Stimulated activated CD4-positive, alpha-beta T cell treated with anti-CD3 and anti-CD28 coated beads, Interleukin-4, amount 100 ng/mL, for 1 hour (primary cell): ENCODE results near the gene DGKI.

Experiments used
- DNase-seq: peaks from one replicate; pipeline ENCODE4 v3.0.0-alpha.2; 2020

Gene DGKI

DNA sequence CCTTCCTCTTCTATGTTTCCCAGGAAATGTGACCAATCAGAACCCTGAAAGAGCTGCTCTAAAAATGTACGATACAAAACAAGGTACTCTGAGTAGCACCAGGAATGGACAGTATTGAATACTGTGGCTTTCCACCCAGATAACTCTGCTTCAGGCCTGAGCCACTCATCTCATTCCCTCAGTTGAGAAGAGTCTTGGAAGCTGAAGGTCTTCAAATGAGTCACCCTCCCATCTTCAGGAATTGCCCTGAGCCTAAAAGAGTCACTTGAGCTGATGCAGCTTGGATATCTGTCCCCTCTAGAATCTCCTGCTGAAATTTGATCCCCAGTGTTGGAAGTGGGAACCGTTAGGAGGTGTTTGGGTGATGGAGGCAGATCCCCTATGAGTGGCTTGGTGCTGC is 210.4 kb downstream of the DGKI start:
- no peak for DNase-seq

DNA sequence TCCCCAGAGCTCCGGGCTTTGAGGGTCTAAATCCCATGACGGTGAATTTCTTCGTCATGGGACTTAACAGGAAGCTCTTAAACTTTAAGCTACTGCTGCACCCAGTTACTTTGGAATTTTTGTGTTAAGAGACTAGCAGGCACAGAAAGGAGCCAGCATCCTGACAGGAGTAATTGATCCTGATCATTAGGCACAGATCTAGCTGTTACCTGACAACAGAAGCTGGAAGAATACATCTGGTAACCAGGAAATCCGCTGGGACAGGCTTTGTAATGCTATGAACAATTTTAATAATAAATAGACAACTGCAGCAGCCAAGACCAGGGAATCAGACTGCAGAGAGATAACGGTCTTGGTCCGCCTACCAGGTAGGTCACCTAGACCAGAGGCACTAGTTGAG is 210.9 kb downstream of the DGKI start:
- DNase-seq: no peak

DNA sequence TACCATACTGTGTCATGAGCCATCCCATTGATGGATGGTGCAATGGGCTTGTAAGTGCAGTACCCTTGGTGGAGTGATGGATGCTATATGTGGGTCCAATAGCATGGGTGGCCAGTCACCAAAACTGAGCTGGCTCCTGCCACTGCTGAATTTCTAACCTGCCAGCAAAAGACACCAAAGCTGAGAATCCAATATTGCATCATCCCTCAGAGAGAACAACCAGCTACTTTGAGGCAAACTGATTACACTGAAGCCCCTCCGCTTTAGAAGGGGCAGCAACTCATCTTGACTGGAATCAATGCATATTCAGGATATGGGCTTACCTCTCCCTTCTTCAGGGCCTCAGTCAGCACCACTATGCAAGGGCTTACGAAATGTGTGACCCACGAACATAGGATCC is 211.6 kb downstream of the DGKI start:
- DNase-seq: no peak

DNA sequence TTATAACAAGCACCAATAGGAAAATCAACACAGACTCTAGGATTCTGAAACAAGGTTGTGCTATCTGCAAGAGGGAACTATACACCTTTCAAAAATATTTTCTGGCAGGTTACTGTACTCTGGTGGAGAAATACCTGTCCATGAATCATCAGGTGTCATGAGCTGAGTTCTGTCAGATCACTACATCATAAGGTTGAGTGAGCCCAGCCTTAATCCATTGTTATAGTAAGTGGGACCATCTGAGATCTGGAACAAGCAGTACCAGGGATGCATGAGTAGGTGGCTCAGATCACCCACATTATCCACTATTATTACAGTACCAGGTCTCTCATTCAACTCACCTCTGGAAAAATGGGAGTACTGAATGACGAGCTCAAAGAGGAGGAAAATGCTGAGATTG is 212.4 kb downstream of the DGKI start:
- no peak for DNase-seq

DNA sequence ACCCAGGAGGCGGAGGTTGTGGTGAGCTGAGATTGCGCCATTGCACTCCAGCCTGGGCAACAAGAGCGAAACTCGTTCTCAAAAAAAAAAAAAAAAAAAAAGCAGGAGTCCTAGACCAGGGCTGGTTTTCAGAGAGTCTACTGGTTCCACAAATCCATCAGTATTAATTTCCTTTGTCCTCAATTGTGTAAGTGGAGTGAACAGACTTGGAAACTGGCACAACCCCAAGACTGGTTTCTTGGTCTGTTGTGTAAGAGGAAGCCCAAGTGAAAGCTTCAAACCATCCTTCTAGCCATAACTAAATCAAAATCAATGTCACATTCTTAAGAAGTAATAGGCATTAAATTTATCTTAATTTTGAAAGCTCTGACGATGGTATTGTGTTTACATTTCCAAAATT is 213.6 kb downstream of the DGKI start:
- DNase-seq: no peak

DNA sequence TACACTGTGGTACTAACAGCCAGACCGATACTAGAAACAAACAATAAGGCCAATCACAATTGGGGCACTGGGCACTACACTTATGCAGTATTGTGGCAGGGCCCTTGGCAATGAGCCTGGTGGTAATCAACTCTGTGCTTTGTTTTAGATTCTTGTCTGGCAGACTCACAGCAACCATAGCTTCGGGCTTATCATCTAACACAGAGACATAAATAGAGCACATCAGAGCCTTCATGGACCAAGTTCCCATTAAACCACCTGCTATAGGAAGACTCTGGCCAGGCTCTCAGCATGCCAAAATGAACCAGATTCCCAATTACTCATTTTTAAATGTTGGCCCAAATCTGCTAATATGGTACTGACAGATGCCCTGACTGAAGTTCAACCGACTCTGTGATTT is 218.6 kb downstream of the DGKI start:
- DNase-seq: no peak

DNA sequence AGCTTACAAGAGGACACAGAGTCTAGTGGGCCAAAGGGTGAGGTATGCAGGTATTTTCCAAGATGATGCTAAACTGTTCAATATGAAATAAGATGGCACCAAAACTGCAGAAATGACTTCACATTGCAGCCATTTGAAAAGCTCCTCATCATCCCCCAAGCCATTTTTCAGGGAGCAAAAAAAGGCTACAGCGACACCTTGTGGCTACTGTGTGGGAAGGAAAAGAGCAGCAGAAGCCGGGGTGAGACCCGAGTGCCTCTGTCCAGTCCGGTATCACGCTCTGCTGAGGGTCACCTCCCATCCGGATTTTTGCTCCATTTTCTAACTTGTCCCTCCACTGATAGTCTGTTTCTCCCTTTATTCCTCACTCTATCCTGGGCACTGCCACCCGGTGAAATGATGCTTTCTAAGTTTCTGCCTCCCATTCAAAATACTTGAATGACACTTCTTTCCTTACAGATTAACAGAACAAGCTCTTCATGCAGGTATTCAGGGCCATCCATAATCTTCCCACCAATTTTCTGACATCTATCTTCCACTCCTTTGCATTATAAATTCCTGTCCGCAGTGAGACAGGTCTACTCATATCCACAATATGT is 220.2 kb downstream of the DGKI start:
- peak; percentile 15 for DNase-seq

DNA sequence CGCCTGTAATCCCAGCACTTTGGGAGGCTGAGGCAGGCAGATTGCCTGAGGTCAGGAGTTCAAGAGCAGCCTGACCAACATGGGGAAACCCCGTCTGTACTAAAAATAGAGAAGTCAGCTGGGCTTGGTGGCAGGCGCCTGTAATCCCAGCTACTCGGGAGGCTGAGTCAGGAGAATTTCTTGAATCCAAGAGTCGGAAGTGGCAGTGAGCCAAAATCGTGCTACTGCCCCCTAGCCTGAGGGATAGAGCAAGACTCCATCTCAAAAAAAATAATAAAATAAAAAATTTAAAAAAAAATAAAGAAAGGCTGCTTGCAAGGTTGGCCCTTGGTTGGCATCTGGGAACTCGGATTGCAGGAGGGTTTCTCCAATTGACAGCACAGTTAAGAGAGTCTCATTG is 221.6 kb downstream of the DGKI start:
- no peak for DNase-seq

DNA sequence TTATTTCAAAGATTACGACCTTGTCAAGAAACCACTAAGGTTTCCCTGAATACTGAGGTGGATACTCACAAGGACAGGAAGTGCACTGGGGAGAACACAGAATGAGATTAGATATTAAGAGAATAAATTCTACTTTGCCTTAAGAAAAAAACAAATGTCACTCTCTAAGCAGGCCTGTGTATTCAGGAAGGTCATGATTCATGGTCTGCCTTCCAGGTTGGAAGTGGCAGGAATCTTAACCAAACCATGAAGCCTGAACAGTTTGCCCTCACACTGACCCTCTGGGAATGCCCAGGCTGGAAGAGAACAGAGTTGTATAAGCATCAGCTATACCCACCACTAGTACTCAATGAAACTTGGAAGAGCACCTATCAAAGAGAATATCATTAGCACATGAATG is 227.6 kb downstream of the DGKI start:
- no peak for DNase-seq

DNA sequence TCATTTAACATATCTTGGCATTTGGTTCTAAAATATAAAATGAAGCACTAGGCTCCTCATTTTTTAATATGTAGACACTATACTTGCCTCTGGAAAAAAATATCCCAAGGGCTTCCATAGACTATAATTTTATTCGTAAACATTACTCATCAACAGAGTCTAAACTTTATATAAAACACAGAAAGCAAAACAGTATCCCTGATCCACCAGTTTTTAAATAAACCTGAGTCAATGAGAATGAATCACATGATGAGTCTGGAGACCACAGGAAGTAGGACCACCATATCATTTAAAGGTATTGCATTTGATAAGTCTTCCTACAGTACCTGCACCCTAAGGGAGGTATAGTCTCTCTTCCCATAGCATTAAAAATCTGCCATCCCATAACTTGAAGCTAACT is 228.0 kb downstream of the DGKI start:
- no peak for DNase-seq

DNA sequence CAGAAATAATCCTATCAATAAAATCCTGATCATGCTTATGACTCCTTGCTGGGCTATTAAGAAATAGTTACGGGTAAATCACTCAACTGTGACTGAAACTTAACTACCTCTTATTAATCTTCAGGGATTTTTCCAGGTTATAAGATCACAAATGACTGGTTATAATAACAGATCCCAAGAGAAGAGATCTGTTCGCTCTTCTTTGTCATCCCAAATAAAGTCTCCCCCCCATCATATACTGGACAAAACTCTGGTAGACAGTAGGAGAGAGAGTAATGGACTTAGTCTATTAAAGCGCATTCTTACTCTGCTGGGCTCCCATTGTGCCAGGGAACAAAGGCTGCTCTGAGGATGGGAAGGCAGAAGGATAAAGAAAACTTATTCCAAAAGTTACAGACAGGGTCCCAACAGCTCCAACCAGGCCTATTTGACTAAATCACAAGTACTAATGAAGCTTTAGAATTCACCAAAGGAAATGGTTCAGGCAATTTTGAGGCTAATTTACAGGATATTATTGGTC is 233.7 kb downstream of the DGKI start:
- no peak for DNase-seq

DNA sequence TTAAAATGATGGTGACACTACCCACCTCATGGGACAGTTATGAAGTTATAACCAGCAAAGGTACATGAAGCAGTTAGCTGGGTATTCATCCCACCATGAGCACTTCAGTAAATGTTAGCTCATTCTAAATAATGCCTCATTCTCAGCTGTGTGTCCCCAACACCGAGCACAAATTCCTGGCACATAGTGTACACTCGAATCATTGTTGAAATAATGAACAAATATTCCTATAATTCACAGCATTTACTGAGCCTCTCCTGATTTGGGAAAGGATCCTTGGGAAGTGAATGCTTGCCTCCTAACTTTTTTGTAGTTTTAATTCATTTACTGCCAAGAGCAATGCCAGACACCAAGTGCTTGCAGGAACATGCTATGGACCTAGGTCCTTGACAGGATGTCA is 235.2 kb downstream of the DGKI start:
- DNase-seq: no peak

DNA sequence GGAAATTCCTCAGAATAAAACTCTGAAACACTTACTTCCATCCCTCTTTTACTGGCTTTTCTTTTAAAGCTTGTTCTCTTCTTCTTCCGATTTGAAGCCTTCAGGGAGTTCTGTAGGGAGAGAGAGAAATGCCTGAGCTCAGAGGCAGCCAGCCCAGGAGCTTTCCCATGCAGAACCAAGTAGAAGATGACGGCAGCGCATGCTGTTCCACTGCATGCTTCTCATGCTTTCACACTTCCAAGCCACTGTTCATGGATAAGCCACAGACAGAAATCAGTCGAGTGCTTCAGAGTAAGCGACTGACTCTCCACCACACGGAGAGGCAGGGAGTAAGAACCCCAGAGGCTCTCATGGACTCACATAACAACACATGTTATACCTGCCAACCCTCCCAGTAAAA is 237.3 kb downstream of the DGKI start:
- no peak for DNase-seq

DNA sequence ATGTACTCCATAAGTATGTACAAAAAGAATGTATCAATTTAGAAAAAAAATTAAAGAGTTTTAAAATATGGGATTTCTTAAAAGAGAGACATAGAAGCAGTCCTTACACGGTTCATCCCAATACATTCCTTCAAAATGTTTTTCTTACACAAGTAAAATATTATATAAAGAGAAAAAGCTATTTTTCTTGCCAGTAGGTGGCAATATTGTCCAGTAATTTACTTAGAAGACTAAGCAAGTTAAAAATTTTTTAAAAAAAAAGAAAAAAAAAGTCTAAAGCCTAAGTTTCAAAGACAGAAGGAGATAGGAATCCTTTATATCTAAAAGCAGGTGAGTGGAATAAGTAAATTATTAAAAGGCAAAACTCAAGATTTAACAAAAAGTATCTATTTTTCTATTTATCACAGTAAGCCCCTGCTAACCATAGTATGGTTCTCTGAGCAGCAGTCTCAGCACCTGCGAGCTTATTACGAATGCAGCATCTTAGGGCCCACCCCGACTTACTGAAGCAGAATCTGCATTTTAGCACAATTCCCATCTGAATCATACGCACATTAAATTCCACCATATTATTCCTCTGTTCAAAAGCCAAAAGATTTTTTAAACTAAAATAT is 240.6 kb downstream of the DGKI start:
- DNase-seq: no peak

DNA sequence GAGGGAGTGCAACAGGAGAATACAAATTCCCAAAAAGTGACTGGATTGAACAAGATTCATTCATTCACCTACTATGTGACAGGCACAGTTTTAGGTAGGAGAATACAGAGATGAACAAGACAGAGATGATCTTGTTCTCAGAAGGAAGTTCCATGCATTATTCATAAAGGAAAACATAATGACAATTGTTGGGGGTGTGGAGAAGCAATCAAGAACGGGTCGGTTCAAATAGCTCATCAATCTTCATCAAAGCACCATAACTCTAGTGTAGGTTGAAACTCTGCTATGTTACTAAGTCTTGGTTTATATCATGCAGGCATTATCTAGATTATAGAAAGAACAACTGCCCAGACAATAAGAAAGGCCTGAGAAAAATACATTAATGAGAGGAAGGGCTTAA is 243.7 kb downstream of the DGKI start:
- DNase-seq: no peak

DNA sequence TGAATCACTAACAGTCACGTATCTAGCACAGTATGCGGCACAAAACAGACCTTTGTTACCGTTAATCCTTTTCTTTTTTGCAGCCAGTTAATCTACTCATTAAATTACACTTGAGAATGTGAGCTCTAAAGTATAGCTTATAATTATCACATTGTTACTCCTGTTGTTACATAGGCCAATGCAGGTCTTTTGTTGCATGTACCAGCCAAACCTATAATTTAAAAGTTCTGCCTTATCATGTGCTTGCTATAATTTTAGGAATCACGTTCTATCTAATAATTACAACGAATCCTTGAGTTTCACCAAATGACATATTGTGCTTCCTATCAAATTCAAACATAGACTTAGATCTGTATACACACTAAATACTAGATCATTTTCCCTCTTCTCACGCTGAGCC is 245.1 kb downstream of the DGKI start:
- no peak for DNase-seq

DNA sequence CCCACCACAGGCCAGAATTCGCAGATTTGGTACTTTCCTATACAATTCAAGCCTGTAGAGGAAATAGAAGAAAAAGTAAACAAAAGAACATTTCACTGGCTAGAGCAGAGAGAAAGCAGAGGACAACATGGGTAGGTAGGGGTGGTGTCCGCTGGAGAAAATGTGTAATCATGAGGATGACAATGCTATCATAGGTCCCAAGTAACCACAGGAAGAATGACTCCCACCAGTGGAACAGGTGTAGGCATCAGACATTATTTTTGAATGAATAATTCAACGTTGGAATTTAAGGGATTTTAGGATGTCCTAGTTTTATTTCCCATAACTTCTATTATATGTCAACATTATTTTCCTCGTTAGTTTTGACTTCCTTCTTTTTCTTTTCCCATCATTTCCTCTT is 248.9 kb downstream of the DGKI start:
- no peak for DNase-seq

DNA sequence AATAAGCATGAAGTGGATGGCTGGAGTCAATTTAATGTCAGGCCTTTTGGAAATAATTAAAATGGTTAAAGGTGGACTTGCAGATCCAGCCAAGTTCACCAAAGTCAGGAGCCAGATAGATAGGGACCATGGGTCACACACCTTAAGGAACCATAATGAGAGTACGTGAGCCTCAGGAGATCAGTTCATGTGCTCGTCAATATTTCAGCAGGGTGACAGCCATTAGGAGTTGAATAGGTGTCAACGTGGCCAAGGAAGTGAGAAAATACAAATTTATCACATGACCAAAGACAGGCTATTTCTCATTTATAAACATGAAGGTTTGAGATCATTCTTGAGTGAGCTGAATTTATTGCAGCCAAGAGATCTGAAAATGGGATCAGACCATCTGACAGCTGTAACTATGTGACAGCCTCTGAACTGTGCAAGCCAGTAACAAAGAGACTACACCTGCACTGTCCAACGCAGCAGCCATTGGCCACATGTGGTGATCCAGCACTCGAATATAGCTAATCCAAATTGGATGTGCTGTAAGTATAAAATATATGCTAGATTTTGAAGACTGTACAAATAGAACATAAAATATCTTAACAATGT is 253.6 kb downstream of the DGKI start:
- no peak for DNase-seq

DNA sequence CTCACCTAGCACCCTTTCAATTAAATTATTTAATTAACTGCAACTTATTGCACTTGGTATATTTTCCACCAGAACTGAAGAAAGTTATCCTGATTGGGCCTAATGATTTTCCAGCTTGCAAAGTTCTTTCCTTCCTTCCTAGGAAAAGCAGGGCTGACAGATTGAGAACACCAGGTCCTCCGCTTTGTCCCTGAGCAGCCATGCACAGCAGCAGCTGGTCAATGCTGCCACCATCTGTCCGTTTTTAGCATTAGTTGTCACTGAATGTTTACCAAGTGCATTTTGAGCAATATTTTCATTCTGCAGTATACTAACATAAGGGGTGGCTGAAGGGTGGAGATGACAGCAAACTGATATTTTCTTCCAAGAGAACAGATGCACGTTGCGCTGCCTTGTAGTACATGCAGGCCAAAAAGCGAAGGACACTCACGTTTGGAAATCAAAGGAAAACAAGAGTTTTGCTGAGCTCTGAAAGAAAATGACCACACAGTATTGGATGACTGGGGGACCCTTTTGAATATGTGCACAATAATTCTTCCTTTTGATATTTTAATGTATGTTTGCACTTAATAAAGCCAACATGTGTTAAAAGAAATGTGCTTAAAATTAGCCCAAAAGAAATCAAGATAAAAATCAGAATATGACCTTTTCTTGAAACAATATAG is 254.4 kb downstream of the DGKI start:
- DNase-seq: no peak

DNA sequence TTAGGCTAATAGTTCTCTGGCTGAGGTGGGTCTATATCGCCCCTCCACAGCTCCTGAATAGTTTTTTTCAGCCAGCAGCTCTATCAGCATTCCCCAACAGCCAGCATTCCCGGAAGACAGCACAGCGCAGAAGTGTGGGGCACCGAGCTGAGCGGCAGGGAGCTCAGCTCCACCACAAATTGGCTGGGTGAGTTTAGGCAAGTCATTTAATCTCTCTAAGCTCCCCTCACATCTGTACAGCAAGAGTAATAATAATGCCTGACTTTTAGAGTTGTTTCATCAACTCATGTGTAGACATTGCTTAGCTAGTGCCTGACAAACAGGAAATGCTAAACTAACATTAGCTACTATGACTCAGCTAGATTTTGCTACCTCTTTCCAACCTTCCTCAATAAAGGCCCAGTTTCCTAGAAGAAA is 255.3 kb downstream of the DGKI start:
- no peak for DNase-seq

DNA sequence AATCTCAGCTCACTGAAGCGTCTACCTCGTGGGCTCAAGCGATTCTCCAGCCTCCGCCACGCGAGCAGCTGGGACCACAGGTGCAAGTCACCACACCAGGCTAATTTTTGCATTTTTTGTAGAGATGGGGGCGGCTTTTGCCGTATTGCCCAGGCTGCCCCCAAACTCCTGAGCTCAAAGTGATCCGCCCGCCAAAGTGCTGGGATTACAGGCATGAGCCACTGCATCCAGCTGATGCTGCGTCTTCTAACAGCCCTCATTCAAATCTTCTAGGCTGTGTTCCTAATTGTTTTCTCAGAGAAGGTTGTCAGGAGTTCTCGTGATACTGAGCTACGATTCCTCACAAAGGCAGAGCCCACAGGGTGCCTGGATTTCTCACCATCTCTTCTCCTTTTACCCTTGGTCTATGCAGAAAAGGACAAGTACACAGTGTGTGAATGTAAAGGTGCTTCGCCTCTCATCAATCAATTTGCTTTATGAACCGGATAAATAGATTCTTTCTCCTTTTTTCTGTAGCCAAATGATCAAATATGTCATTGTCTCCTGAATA is 255.9 kb downstream of the DGKI start:
- DNase-seq: no peak

DNA sequence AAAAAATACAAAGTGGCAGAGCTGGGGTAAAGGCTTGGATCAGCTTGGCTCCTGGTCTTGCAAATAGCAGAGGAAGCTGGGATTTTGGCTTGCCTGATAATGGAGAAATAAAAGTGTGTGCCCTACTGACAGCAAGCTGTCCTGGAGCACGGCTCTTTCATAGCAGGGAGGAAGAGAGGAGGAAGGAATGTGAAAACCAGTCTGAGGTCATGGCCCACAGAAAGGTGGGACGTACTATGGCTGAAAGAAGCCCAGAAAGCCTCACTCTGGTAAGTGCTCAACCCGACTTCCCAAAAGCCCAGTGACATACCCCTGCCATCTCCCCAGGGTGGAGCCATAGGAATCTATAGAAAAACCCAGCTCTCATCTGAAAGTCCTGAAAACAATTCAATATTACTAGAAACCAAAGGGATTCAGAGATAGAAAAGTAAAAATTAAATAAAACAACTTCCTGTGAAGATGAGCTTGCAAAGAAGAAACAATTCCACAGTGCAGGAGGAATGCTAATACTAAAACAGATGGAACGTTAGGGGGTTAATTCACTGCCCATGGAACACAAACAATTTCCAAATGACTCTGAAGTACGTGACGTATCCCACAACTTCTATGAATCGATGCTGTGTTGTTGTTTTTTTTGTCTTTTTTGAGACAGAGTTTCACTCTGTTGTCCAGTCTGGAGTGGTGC is 256.6 kb downstream of the DGKI start:
- DNase-seq: no peak

DNA sequence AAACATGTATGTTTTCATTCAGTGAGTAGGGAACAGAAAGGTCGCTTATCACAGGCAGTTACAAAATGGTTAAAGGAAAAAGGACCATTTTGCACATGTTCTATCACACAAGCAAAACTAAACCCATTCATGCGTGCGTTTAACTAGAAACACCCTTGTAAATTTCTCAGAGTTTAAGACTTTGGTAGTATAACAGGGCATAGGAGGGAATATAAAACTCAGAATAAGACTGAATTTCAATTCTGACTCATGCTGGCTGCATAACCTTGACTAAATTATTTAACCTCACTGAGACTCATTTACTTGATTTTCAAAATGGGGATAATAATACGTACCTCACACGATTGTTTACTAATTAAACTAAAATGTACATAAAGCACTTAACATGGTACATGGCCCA is 259.4 kb downstream of the DGKI start:
- no peak for DNase-seq
